GM19372 (cell line): ENCODE results near the gene CRYBA4.

ENCODE experiments used
- ATAC-seq: cut with Tn5 transposase; IDR thresholded peaks from one replicate; pipeline ENCODE4 v1.9.1; 2021; ENCODE audit warnings: mild to moderate bottlenecking, low read depth, moderate library complexity; ENCODE audit not compliant: unreplicated experiment

The CRYBA4 gene

GRCh38 chr22:26621663-26622062 lies at the start of gene CRYBA4:
Gene CRYBA4 (plus strand): TSS chr22:26621963. CDS start chr22:26622597, 634 bp downstream.
- ATAC-seq, result no peak

- no peak for ATAC-seq
These were observed 48.6 kb upstream of the CRYBA4 start for GRCh38 chr22:26573026-26573662.

GRCh38 chr22:26574001-26574723 lies 47.6 kb upstream of the CRYBA4 start:
- ATAC-seq, result no peak

- ATAC-seq, result no peak
These were observed 45.6 kb upstream of the CRYBA4 start for GRCh38 chr22:26576026-26576680.

- ATAC-seq, result no peak
These were observed 44.7 kb upstream of the CRYBA4 start for GRCh38 chr22:26577081-26577480.

GRCh38 chr22:26579331-26579886 lies 42.4 kb upstream of the CRYBA4 start:
- ATAC-seq, result no peak

GRCh38 chr22:26580240-26580962 lies 41.4 kb upstream of the CRYBA4 start:
- no peak for ATAC-seq

GRCh38 chr22:26581026-26581425 lies 40.7 kb upstream of the CRYBA4 start:
- ATAC-seq, result no peak

GRCh38 chr22:26581633-26582168 lies 40.1 kb upstream of the CRYBA4 start:
- no peak for ATAC-seq

- no peak for ATAC-seq
These were observed 37.8 kb upstream of the CRYBA4 start for GRCh38 chr22:26584010-26584409.

- no peak for ATAC-seq
These were observed 36.5 kb upstream of the CRYBA4 start for GRCh38 chr22:26585104-26585790.

GRCh38 chr22:26586556-26587325 lies 35.0 kb upstream of the CRYBA4 start:
- no peak for ATAC-seq

GRCh38 chr22:26587991-26588613 lies 33.7 kb upstream of the CRYBA4 start:
- no peak for ATAC-seq

- ATAC-seq, result no peak
These were observed 32.9 kb upstream of the CRYBA4 start for GRCh38 chr22:26588729-26589366.

GRCh38 chr22:26589367-26589844 lies 32.4 kb upstream of the CRYBA4 start:
- peak; percentile 5 for ATAC-seq

- peak; percentile 65 for ATAC-seq
These were observed 31.7 kb upstream of the CRYBA4 start, which contains the start of gene TPST2 for GRCh38 chr22:26589845-26590736. Gene TPST2 (minus strand): TSS chr22:26590132. CDS start chr22:26541630, 48,502 bp downstream.

GRCh38 chr22:26592421-26592891 lies 29.3 kb upstream of the CRYBA4 start:
- peak; percentile 65 for ATAC-seq
